HG03103 (cell line): ENCODE results near the gene FOXL3.
"Not testable (repeated sequence)": the region's sequence is repeated elsewhere in the genome, so short reads cannot be mapped to it uniquely, and the experiment has no call there.

Source experiments
- ATAC-seq: cut with Tn5 transposase; IDR thresholded peaks from one replicate; pipeline ENCODE4 v1.9.1; 2021; ENCODE audit warnings: low read depth; ENCODE audit not compliant: unreplicated experiment

Gene FOXL3

GRCh38 chr7:335358-336148, 45.6 kb downstream of the FOXL3 start:
- no peak for ATAC-seq

DNA sequence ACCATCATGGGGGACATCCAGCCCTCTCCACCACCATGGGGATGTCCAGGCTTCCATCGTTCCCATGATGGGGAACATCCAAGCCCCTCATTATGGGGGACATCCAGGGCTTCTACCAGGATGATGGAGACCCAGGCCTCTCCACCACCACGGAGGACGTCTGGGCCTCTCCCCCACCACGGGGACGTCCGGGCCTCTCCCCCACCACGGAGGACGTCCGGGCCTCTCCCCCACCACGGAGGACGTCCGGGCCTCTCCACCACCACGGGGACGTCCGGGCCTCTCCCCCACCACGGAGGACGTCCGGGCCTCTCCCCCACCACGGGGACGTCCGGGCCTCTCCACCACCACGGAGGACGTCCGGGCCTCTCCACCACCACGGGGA, 46.2 kb downstream of the FOXL3 start:
- not testable (repeated sequence) for ATAC-seq

- no peak for ATAC-seq
Observed at GRCh38 chr7:336810-337566, 47.0 kb downstream of the FOXL3 start.

DNA sequence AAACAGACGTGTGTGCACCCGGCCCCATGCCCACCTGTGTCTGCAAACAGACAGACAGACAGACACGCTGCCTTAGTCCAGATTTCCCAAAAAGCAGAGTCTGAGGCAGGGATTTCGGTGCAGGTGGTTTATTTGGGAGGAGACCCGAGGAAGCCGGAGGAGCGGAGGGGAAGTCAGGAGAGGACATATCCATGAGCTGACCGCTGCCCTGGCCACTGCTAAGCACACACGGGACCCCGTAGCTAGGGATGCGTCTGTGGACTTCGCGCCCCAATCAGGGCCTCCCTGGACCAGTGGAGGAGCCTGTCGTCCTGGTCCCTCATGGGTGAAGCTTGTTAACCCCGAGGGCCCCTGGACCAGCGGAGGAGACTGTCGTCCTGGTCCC, 47.6 kb downstream of the FOXL3 start:
- no peak for ATAC-seq

DNA sequence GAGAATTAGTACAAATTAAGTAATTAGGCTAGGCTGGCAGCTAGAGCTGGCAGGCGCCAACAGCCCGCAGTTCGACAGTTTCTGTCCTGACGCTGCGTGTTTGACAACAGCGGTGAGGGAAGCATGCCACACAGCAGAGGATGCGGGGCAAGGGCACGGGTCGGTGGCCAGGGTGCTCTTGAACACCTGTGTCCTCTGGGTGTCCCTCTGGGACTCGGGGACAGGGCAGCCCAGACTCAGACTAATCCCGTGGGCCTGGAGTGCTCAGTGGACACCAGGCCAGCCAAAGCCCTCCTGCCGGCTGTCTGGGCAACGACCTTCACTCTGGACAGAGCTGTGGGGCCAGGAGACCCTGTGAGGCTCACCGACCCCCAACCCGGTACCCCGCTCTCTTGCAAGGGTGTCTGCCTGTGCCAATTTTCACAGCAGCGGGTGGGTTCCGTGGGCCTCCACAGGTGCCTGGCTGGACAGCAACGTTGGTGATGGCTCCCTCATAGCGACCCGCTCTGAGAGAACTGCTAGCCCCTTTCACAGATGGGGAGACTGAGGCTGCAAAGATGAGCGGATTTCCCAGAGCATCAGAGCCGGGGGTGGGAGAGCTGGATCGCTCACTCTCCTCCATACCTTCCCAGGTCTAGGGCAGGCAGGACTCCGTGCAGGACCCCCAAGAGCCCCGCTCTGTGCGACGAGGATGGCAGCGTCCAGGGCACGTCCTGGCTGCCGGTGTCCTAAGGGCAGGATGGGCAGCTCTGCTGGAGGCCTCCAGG, 48.5 kb downstream of the FOXL3 start:
- no peak for ATAC-seq

DNA sequence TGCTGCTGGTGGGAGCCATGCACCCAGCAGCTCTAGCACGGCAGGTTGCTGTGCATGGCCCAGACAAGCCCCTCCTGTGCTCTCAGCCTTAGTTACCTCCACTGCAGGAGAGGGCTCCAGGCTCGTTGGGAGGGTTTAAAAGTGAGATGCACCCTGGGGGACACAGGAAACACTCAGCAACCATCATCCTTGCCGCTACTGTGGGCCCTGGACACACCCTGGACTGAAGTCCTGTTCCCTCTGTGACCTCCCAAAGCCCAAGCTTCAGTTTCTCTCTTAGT, 49.0 kb downstream of the FOXL3 start:
- ATAC-seq: no peak

- no peak for ATAC-seq
Observed at GRCh38 chr7:339696-340095, 49.7 kb downstream of the FOXL3 start.

DNA sequence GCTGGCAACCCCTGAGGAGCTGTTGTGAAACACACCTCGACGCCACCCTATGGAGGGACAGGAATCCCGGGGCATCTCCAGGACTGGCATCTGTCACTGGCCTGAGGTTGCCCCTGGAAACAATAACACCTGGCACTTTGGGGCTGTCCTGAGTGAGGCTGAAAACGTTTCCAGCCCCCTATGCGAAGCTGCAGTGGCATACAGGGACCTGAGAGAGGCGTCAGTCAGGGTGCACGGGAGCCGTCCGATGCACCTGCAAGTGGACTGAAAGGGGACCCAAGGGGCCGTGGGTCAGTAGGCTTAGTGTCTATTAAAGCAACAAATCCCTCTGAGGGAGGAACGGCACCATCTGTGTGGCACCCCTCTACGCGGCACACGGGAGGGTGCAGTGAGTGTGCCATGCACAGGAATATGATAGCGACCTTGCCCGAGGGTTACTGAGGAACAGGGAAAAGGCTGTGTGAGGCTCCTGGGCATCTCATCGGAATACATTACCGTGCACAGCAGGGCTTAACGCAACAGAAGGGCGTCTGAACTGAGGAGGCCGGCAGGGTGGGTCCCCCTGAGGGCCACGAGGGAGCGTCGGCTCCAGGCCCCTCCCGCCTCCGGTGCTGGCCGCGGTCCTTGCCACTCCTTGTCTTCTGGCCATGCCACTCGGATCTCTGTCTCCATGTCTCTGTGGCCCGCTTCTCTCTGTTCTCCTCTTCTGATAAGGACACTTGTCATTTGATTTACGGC, 50.4 kb downstream of the FOXL3 start:
- no peak for ATAC-seq
